Measurements from ENCODE around the gene FADD.
"Not testable (repeated sequence)": the region's sequence is repeated elsewhere in the genome, so short reads cannot be mapped to it uniquely, and the experiment has no call there.

Gene FADD

DNA sequence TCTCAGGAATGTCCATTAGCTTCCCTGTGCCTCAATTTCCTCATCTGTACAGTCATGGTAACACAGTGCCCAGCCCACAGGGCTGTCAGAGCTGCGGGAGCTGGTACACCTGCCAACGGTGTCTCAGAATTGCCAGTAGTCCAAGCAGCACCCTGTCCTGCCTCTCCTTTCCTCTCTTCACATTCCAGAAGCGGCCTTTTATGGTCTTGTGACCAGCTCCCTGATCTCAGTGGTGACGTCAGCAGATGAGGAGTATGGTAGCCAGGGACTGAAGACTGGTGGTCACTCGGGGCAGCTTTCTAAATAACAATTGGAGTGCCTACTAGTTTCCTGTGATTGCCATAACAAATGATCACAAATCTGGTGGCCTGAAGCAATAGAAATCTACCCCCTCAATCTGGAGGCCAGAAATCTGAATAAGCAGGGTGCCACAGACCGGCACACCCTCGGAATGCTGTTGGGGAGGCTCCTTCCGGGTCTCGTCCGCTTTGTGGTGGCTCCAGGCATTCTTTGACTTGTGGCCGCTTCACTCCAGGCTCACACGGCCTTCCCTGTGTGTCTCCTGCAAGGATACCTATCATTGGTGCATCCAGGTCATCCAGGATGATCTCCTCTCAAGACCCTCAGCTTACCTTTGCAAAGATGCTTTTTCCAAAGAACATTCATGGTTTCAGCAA is 2.1 kb downstream of the FADD start:
- no peak for DNase-seq

GRCh38 chr11:70205766-70206165 is 2.7 kb downstream of the FADD start:
- DNase-seq, result no peak

- no peak for DNase-seq
Measured at GRCh38 chr11:70206226-70206981, 3.3 kb downstream of the FADD start.

DNA sequence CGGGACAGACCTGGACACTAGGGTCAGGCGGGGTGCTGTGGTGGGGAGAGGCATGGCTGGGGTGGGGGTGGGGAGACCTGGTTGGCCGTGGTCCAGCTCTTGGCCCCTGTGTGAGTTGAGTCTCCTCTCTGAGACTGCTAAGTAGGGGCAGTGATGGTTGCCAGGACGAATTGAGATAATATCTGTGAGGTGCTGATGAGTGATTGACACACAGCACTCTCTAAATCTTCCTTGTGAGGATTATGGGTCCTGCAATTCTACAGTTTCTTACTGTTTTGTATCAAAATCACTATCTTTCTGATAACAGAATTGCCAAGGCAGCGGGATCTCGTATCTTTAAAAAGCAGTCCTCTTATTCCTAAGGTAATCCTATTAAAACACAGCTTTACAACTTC is 3.9 kb downstream of the FADD start:
- no peak for DNase-seq

GRCh38 chr11:70207531-70208131 is 4.5 kb downstream of the FADD start:
- DNase-seq, result no peak

DNA sequence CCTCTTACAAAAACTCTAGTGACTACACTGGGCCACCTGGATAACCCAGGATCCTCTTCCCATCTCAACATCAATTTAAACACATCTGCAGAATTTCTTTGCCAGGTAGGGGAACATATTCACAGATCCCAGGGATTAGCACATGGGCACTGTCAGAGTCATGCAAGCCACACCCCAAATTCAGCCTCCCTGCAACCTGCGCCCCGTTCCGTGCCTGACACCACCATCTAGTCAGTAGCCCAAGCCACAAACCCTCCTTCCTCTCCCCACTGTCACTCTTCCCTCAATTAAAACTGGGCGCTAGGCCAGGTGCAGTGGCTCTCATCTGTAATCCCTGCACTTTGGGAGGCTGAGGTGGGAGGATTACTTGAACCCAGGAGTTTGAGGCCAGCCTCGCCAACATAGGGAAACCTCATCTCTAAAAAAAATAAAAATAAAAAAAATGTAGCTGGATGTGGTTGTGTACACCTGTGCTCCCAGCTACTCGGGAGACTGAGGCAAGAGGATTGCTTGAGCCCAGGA is 6.4 kb downstream of the FADD start:
- DNase-seq, result no peak

DNA sequence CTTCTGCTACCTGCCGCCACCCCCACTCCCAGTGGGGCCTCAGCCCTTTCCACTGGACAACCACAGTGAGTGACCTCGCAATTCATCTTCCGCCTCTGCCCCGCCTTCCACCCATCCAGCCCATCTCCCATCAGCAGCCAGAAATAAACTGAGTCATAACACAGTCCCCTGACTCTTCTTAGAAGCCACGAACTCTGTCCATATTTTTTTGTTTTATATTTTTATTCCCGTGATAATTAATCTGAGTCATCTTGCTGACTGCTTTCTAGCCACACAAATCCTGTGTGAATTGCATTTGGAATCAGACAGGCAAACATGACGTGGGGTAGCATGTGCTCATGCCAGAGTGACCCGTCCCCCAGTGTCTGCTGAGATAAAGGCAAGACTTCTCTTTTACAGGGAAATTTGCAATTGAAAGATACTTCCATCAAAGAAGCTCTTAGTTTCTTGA is 7.0 kb downstream of the FADD start:
- DNase-seq, result no peak

- no peak for DNase-seq
Measured at GRCh38 chr11:70210530-70210929, 7.4 kb downstream of the FADD start.

- DNase-seq, result no peak
Measured at GRCh38 chr11:70212227-70212811, 9.2 kb downstream of the FADD start.

- not testable (repeated sequence) for DNase-seq
Measured at GRCh38 chr11:70217388-70217787, 14.3 kb downstream of the FADD start.

DNA sequence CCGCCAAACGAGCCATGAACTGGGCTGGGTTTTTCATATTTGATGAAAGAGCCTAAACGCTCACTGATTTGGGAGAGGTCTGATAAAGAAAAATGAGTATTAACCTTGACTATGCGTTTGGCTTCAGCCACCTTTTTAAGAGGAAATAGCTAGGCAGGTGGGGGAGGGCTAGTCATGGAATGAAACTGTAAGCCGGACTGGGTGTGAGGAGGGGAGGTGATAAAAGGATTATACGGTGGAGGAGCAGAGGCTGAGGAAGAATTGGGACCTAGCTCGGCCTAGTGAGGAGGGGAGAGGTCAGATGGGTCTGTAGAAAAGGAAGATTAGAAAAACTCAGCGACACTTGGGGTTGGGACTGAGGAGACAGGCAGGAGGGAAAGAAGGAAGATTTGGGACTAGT is 15.0 kb downstream of the FADD start:
- not testable (repeated sequence) for DNase-seq

- DNase-seq, result no peak
Measured at GRCh38 chr11:70220136-70220535, 17.0 kb downstream of the FADD start.

GRCh38 chr11:70220920-70221319 is 17.8 kb downstream of the FADD start:
- no peak for DNase-seq

GRCh38 chr11:70225681-70226177 is 22.6 kb downstream of the FADD start:
- no peak for DNase-seq

DNA sequence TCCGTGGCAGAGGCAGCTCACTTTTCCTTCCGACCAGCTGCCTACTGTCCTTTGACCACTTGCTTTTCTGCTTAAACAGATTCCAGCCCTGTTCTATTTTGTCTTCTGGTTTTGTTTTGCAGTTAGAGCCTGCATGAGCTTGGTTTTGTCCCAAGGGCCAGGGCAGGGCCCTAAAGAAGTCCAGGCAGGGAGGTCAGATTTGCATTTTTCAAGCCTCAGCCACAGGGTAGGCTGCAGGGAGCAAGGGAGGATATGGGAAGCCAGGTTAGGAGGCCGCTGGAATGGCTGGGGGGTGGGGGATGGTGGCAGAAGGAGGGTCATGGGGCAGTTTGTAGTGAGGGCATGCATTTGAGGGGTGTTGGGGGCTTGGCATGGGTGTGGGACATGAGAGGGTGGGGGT is 23.1 kb downstream of the FADD start:
- DNase-seq, result no peak

DNA sequence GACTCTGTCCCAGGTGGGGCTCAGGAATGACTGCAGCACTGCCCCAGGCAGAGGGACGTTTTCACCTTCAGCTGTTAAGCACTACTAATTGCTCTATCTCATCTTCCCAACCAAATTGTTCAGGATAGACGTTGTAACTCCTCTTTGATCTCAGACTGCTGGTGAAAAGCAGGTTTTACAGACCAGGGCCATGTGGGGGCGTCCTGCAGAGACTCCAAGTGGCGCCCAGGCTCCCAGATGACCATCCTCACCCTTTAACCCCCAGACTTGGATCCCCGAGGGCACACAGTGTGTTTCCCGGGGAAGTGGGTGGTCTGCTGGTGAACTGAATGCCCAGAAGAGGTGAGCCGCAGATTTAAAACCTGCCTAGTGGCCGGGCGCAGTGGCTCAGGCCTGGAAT is 23.9 kb downstream of the FADD start:
- no peak for DNase-seq

GRCh38 chr11:70229737-70230136 is 26.6 kb downstream of the FADD start:
- DNase-seq, result no peak

DNA sequence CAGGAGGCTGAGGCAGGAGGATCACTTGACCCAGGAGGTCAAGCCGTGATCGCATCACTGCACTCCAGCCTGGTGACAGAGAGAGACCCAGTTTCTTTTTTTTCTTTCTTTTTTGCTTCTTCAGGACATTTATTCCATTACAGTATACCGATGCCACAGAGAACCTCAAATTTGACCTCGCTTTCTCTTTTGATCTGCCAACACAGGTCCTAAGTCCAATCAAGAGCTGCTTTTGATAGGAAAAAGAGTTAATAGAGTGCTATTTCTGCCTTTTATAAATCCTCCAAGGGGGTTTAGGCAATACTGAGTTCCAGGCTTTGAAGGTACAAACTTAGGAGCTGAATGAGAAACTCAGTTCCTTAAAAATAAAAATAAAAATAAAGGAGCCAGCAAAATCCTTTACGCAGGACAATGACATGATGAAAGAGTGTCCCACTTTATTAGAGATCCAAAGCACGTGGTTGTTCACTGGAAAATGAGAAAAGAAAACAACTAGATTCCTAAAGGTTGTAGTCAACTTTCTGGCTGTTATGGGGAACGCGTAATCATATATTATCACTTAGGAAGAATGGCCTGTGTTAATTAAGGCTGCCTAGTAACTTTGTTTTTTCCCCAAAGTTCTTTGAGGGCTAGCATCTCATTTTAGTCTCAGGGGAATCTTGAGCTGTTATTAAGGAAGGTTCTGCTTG is 27.2 kb downstream of the FADD start:
- no peak for DNase-seq

DNA sequence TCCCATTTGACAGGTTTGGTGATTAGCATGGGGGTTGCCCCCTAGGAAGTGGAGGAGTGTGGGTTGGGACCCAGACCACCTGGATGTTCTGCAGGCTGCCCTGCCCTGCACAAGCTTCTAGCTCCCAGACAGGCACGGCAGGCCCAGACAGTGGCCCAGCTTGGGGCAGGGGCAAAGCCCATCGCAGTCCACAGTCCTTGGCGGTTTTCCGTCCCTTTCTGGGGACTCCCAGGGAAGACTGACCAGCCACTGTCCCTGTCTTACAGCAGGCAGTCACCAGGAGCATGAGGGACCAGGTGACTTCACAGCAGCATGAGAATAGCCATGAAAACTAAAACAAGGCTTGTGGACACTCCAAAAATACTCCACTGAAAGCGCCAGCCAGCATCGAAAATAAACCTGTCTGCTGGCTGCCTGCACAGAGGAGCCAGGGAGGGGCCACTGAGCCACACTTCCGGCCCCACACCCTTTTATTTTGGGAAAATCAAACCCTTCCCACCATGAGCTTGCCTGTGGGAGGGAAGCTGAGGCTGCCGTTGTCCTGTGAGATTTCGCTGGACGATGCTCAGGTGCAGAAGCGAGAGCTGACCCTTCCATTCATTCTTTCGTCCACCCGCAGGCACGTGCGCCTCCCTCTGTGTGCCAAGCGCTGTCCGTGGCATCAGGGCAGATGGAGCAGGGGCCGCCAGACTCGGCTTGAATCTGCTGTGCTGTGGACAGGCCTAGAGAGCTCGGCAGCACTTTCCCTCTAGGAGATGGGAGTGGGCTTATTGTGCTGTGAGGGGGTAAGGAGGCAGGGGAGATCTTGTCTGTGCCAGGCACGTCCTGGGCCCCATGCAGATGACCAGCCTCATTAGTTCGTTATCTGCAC is 28.0 kb downstream of the FADD start:
- DNase-seq, result no peak

DNA sequence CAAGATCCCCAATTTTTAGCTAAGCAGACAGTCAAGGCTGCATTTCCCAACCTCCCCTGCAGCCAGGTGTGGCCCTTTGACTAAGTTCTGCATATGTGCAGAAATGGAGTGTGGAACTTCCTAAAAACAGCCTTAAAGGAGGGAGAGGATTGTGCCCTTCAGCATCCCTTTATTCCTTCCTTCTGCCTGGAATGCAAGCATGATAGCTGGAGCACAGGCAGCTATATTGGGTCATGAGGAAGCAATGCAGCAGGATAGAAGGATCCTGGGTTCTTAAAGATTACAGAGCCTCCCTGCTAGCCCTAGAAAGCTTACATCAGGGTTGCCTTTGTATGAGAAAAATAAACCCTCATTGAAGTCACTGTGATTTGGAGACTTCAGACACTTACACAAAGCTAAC is 29.9 kb downstream of the FADD start:
- no peak for DNase-seq

DNA sequence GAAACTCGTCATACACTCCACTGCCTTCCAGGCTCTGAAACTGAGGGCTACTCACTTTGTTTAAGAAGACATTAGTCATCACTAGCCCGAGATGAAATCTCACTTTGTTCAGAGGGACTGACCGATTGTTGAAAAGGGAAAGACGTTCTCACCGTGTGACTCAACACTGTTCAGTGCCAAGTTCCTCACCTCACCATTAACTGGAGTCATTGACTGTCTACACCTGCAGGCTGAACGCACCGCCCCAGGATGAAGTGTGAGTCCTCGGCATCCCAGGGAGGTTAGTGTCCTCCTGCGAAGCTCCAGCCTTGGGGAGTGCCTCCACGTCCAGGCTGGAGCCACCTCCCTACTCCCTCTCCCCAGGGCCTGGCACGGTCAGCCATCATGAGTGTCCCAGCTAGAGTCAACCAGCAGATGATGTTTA is 30.4 kb downstream of the FADD start:
- no peak for DNase-seq

- no peak for DNase-seq
Measured at GRCh38 chr11:70233962-70234361, 30.9 kb downstream of the FADD start.
